ENCODE results near the gene PPP1R14B. TPM values are rescaled to one million over a fixed set of nuclear protein-coding genes. Genes with fewer than 3 reads are reported as not detected.

PPP1R14B gene
- total and polyA plus RNA-seq, 2 of the 13 experiments (the other 11 are each of a cell fraction or from before 2014, with no cell fraction given), result 110 to 148 TPM

GRCh38 chr11:64201543-64201942 lies 45.2 kb downstream of the PPP1R14B start (continued):
- TF ChIP-seq ZBTB40 (IDR thresholded peaks at IDR 0.05) (no peak), ZBTB40 (CRISPR knock-in tag; IDR thresholded peaks at IDR 0.05) (no peak), MEIS1 (CRISPR knock-in tag; IDR thresholded peaks at IDR 0.05; ENCODE audit: borderline replicate concordance) (peak; percentile 45; the same call in 1 of the 2 replicates), PAF1 (CRISPR knock-in tag; IDR thresholded peaks at IDR 0.05) (0 out of 2 replicates have a peak, but pooled peaks have one; percentile 47), ONECUT2 (CRISPR knock-in tag; IDR thresholded peaks at IDR 0.05) (peak; percentile 53; the same call in 1 of the 2 replicates), ZNF766 (CRISPR knock-in tag; IDR thresholded peaks at IDR 0.05; ENCODE audit: borderline replicate concordance) (no peak), HHEX (CRISPR knock-in tag; IDR thresholded peaks at IDR 0.05) (no peak), ZNF484 (CRISPR knock-in tag; IDR thresholded peaks at IDR 0.05; ENCODE audit: borderline replicate concordance, low read depth) (no peak), ESRRA (CRISPR knock-in tag; IDR thresholded peaks at IDR 0.05; ENCODE audit: low read depth) (no peak), CEBPB (IDR thresholded peaks at IDR 0.05; ENCODE audit: borderline replicate concordance, low read depth, low read length) (peak; percentile 81), PBX2 (CRISPR knock-in tag; IDR thresholded peaks at IDR 0.05) (0 out of 2 replicates have a peak, but pooled peaks have one; percentile 51), ZNF234 (CRISPR knock-in tag; conservative IDR thresholded peaks at IDR 0.05) (no peak)

Data from HepG2 (cell line).